ENCODE measurements around the gene UGT2A1.

- TF ChIP-seq POLR2A (IDR thresholded peaks at IDR 0.05) = no peak
- TF ChIP-seq, protein P1, sequence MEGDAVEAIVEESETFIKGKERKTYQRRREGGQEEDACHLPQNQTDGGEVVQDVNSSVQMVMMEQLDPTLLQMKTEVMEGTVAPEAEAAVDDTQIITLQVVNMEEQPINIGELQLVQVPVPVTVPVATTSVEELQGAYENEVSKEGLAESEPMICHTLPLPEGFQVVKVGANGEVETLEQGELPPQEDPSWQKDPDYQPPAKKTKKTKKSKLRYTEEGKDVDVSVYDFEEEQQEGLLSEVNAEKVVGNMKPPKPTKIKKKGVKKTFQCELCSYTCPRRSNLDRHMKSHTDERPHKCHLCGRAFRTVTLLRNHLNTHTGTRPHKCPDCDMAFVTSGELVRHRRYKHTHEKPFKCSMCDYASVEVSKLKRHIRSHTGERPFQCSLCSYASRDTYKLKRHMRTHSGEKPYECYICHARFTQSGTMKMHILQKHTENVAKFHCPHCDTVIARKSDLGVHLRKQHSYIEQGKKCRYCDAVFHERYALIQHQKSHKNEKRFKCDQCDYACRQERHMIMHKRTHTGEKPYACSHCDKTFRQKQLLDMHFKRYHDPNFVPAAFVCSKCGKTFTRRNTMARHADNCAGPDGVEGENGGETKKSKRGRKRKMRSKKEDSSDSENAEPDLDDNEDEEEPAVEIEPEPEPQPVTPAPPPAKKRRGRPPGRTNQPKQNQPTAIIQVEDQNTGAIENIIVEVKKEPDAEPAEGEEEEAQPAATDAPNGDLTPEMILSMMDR (IDR thresholded peaks at IDR 0.05) = no peak
Measured at GRCh38 chr4:69668680-69669079, 15.6 kb upstream of the UGT2A1 start.
